Breast epithelium (tissue), 4 donors: ENCODE data around the gene SRP9. TPM values are rescaled to one million over a fixed set of nuclear protein-coding genes. Genes with fewer than 3 reads are reported as not detected.

Experiments used
- DNase-seq, 2 donors: peaks; one replicate each; pipeline ENCODE4 v3.0.0-alpha.2; 2019; ENCODE audit warnings: low spot score in 2 of 2
- H3K27ac ChIP-seq, 2 donors: fragments of 200-600 bp; sonication (generic) in 1 of 2; one replicate each; pipeline ENCODE4 v1.5.1; 2016 to 2019; ENCODE audit warnings: mild to moderate bottlenecking in 1 of 2
- H3K27me3 ChIP-seq, 2 donors: fragments of 200-600 bp; sonication (generic) in 1 of 2; one replicate each; pipeline versions ENCODE4 v1.5.1 to v1.6.0; 2017 to 2019; ENCODE audit warnings: control low read depth in 1 of 2, mild to moderate bottlenecking in 1 of 2
- H3K36me3 ChIP-seq: fragments of 200-600 bp; one replicate; pipeline ENCODE4 v1.5.1; 2019
- H3K4me1 ChIP-seq, 2 donors: fragments of 200-600 bp; sonication (generic); one replicate each; pipeline ENCODE4 v1.5.1; 2016 to 2019; ENCODE audit warnings: control low read depth in 1 of 2
- H3K4me3 ChIP-seq, 3 donors: fragments of 200-600 bp; sonication (generic); 1 replicate in 2 of 3; 2 replicates in 1 of 3; pipeline ENCODE4 v1.5.1; 2016 to 2019; ENCODE audit warnings: mild to moderate bottlenecking in 3 of 3, moderate library complexity in 2 of 3
- H3K9me3 ChIP-seq, 2 donors: fragments of 200-600 bp; sonication (generic) in 1 of 2; one replicate each; pipeline ENCODE4 v1.5.1; 2016 to 2019; ENCODE audit warnings: control low read depth in 1 of 2
- POLR2A ChIP-seq: fragments of 450-650 bp; IDR thresholded peaks from one replicate; pipeline ENCODE4 v1.6.1; 2016; ENCODE audit warnings: antibody characterized with exemption, mild to moderate bottlenecking, moderate library complexity
- POLR2AphosphoS5 ChIP-seq, 3 donors: sonication (generic); formaldehyde crosslinking; IDR thresholded peaks; one replicate each; pipeline ENCODE4 v1.6.1; 2017; ENCODE audit warnings: antibody characterized with exemption in 3 of 3
- intact Hi-C: fragments of 100-400 bp; cut with DNase I; formaldehyde crosslinking; loops from one replicate; pipeline ENCODE4 v1.15.1; 2023; ENCODE audit warnings: low total_unique reads
- total RNA-seq, 3 donors: library from RNA; depleted of rRNA; stranded (reverse); fragments of >200 nt; gene quantifications; one replicate each; pipeline ENCODE4 v1.1.0, GENCODE V29; 2016
- TF ChIP-seq, protein P1 (sequence below), 3 donors: fragments of 450-650 bp; IDR thresholded peaks; one replicate each; pipeline ENCODE4 v1.5.1; 2016 to 2017; ENCODE audit warnings: antibody characterized with exemption in 3 of 3, mild to moderate bottlenecking in 3 of 3, moderate library complexity in 3 of 3

SRP9 gene
- total RNA-seq, 3 donors from 2014 or later = 168 to 251 (median 205) TPM

DNA sequence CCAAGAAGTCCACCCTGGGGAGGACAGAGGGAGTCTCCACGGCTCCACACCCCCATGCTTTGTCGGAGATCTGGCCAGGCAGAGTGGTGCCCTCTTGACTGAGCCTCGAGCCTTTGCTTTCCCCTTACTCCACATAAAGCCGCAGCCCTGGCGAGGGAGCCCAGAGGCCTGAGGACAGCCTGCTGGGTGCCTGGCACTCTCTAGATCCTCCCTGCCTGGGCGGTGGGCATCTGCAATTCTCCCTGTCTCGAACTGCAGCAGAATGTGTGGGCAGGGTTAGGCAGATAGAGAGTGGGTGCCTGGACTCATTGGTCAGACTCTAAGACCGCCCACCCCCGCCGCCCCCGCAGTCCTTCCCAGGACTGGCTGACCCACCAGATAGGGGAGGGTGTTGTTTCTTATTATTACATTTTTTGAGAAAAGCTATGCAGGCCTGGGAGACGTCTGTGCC lies 46.2 kb downstream of the SRP9 start:
- DNase-seq = no peak
- H3K9me3 ChIP-seq = no peaks in the 10 kb centered on the region
- no peaks in the 10 kb centered on the region for H3K4me1 ChIP-seq
- intact Hi-C loops = no loop called here
- no peak overlapping the region for H3K4me3 ChIP-seq
- peak overlapping the region in 1 of 2 donors; percentile 53 for H3K27ac ChIP-seq
- H3K27me3 ChIP-seq = no peaks in the 10 kb centered on the region
- H3K36me3 ChIP-seq = no peaks in the 10 kb centered on the region
- TF ChIP-seq POLR2AphosphoS5 (IDR thresholded peaks at IDR 0.05) (no peak), POLR2A (no peak)
- TF ChIP-seq, protein P1, sequence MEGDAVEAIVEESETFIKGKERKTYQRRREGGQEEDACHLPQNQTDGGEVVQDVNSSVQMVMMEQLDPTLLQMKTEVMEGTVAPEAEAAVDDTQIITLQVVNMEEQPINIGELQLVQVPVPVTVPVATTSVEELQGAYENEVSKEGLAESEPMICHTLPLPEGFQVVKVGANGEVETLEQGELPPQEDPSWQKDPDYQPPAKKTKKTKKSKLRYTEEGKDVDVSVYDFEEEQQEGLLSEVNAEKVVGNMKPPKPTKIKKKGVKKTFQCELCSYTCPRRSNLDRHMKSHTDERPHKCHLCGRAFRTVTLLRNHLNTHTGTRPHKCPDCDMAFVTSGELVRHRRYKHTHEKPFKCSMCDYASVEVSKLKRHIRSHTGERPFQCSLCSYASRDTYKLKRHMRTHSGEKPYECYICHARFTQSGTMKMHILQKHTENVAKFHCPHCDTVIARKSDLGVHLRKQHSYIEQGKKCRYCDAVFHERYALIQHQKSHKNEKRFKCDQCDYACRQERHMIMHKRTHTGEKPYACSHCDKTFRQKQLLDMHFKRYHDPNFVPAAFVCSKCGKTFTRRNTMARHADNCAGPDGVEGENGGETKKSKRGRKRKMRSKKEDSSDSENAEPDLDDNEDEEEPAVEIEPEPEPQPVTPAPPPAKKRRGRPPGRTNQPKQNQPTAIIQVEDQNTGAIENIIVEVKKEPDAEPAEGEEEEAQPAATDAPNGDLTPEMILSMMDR (IDR thresholded peaks at IDR 0.05) = no peak

DNA sequence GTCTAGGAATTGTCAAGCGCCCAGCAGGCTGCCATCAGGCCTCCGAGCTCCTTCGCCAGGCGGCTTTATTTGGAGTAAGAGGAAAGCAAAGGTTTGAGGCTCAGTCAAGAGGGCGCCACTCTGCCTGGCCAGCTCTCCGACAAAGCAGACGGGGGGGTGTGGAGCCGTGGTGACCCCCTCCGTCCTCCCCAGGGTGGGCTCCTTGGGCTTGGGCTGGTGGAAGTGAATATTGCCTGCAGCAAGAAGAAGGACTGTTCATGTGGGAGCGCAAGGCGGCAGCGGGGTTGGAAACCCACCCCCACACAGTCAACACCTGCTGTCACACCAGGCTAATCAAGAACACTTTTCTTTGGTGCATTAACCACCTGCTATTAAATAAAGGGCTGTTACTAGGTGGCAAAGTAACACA lies 46.9 kb downstream of the SRP9 start:
- DNase-seq = no peak
- Histone ChIP-seq H3K36me3 (no peaks in the 10 kb centered on the region), H3K27ac (peak overlapping the region in 1 of 2 donors; percentile 53), H3K4me3 (no peak overlapping the region), H3K4me1 (no peaks in the 10 kb centered on the region), H3K9me3 (no peaks in the 10 kb centered on the region), H3K27me3 (no peaks in the 10 kb centered on the region)
- TF ChIP-seq, protein P1 (IDR thresholded peaks at IDR 0.05) = no peak
- TF ChIP-seq POLR2AphosphoS5 (IDR thresholded peaks at IDR 0.05) = no peak
- no peak for TF ChIP-seq POLR2A
- intact Hi-C loops = no loop called here

DNA sequence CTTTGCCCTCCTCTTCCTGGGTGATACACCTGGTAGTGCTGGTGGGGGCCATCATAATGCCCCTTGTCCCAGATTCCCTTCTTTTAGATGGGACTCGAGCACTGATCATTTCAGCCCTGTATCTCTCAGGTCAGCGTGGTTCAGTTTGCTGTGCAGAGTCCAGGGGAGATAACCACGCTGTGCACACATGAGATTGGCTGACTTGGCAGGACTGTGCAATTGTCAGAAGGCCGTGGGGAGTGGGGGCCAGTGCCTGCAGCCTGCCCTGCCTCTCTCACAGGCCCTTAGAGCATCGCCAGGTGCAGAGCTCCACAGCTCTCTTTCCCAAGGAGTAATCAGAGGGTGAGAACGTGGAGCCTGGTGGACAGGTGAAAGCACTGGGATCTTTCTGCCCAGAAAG lies 47.5 kb downstream of the SRP9 start:
- Histone ChIP-seq H3K27ac (peak overlapping the region in 1 of 2 donors; percentile 54), H3K27me3 (no peaks in the 10 kb centered on the region), H3K9me3 (no peaks in the 10 kb centered on the region), H3K36me3 (no peaks in the 10 kb centered on the region), H3K4me1 (no peaks in the 10 kb centered on the region), H3K4me3 (no peak overlapping the region)
- intact Hi-C loops = no loop called here
- no peak for TF ChIP-seq POLR2AphosphoS5 (IDR thresholded peaks at IDR 0.05)
- no peak for TF ChIP-seq POLR2A
- TF ChIP-seq, protein P1 (IDR thresholded peaks at IDR 0.05) = no peak
- DNase-seq = no peak

DNA sequence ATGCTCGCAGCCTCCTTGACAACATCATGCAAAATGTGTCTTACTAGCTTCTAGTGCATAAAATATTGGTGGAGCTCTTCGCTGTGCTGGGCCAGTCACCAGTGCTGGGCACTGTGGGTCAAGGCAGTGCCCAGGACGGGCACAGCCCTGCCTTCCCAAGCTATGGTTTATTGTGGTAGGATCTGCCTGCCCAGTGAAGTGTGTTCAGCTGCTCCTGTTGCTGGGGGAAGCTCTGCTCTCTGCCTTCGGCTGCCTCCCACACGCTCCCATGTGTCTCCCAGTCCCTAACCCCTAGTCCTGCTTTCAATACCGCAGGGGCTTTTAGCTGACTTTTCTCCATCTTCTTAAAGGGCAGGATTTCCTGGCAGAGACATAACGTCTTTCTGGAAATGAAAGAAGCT lies 48.0 kb downstream of the SRP9 start:
- intact Hi-C loops = no loop called here

DNA sequence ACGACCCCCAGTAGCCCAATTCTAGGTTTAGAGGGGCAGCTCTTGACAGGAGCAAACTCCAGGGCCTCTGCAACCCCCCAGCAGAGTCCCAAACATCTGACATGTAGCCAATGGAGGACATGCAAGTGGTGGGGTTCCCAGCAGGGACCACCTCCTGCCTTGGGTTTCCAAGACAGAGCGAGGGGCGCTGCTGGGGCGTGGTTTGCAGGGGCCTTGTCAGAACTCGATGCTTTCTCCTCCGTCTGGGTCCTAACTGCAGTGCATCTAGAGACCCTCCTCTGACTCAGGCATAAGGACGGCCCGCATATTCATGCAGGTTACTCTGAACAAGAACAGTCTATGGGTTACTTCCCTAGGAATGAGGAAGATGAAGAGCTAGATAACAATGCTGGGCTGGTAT lies 49.5 kb downstream of the SRP9 start:
- Histone ChIP-seq H3K27me3 (no peaks in the 10 kb centered on the region), H3K36me3 (no peaks in the 10 kb centered on the region), H3K4me3 (no peak overlapping the region), H3K9me3 (no peaks in the 10 kb centered on the region), H3K27ac (peak overlapping the region in 1 of 2 donors; percentile 13), H3K4me1 (no peaks in the 10 kb centered on the region)
- TF ChIP-seq POLR2A (no peak), POLR2AphosphoS5 (IDR thresholded peaks at IDR 0.05) (no peak)
- TF ChIP-seq, protein P1 (IDR thresholded peaks at IDR 0.05) = no peak
- DNase-seq = no peak
- intact Hi-C loops = no loop called here

More for the DNA sequence above, 48.0 kb downstream of the SRP9 start:
- TF ChIP-seq POLR2A (no peak), POLR2AphosphoS5 (IDR thresholded peaks at IDR 0.05) (no peak)
- TF ChIP-seq, protein P1 (IDR thresholded peaks at IDR 0.05) = no peak
- DNase-seq = no peak
- H3K4me3 ChIP-seq = no peak overlapping the region
- H3K36me3 ChIP-seq = no peaks in the 10 kb centered on the region
- no peaks in the 10 kb centered on the region for H3K9me3 ChIP-seq
- peak overlapping the region in 1 of 2 donors; percentile 54 for H3K27ac ChIP-seq
- no peaks in the 10 kb centered on the region for H3K27me3 ChIP-seq
- H3K4me1 ChIP-seq = no peaks in the 10 kb centered on the region
